Muscle layer of colon (tissue), 2 donors: ENCODE measurements around the gene WDR5B.
A peak's percentile ranks its signal among the peaks of the same experiment; 100 is the strongest.

Experiments used
- H3K27ac ChIP-seq: one replicate; pipeline ENCODE4 v1.7.0; 2013; ENCODE audit warnings: low read depth, mild to moderate bottlenecking, low read length, moderate library complexity
- H3K27me3 ChIP-seq, 2 donors: one replicate each; pipeline ENCODE4 v1.7.0; 2013; ENCODE audit warnings: low read length in 2 of 2, mild to moderate bottlenecking in 2 of 2; ENCODE audit not compliant: insufficient read depth in 2 of 2, control insufficient read depth in 1 of 2
- H3K36me3 ChIP-seq: one replicate; pipeline ENCODE4 v1.7.0; 2013; ENCODE audit warnings: mild to moderate bottlenecking, low read length; ENCODE audit not compliant: insufficient read depth
- H3K4me1 ChIP-seq: one replicate; pipeline ENCODE4 v1.7.0; 2013; ENCODE audit warnings: mild to moderate bottlenecking, low read length; ENCODE audit not compliant: insufficient read depth
- H3K4me3 ChIP-seq, 2 donors: one replicate each; pipeline ENCODE4 v1.7.0; 2013; ENCODE audit warnings: low read length in 2 of 2, low read depth in 1 of 2, mild to moderate bottlenecking in 1 of 2, moderate library complexity in 1 of 2
- H3K9ac ChIP-seq: one replicate; pipeline ENCODE4 v1.7.0; 2013; ENCODE audit warnings: low read length
- H3K9me3 ChIP-seq: one replicate; pipeline ENCODE4 v1.7.0; 2013; ENCODE audit warnings: mild to moderate bottlenecking, low read length
- donor health status: abdominal sarcoma.
- donor health status: Adenocarcinoma of cecum.

Gene WDR5B

GRCh38 chr3:122407946-122408345 lies 7.9 kb downstream of the WDR5B start:
- Histone ChIP-seq H3K9ac (no peak overlapping the region), H3K9me3 (no peaks in the 10 kb centered on the region), H3K27ac (no peak overlapping the region), H3K4me1 (no peaks in the 10 kb centered on the region), H3K27me3 (no peaks in the 10 kb centered on the region), H3K4me3 (no peak overlapping the region), H3K36me3 (peaks cover 84% of the 10 kb centered on the region)

- Histone ChIP-seq H3K27ac (no peak overlapping the region), H3K4me1 (no peaks in the 10 kb centered on the region), H3K27me3 (no peaks in the 10 kb centered on the region), H3K9me3 (no peaks in the 10 kb centered on the region), H3K36me3 (peaks cover 82% of the 10 kb centered on the region), H3K4me3 (no peak overlapping the region), H3K9ac (no peak overlapping the region)
Measured at GRCh38 chr3:122406198-122406597, 9.7 kb downstream of the WDR5B start.

GRCh38 chr3:122405015-122405414 lies 10.8 kb downstream of the WDR5B start:
- no peaks in the 10 kb centered on the region for H3K9me3 ChIP-seq
- H3K9ac ChIP-seq = no peak overlapping the region
- peaks cover 70% of the 10 kb centered on the region for H3K36me3 ChIP-seq
- no peaks in the 10 kb centered on the region for H3K27me3 ChIP-seq
- H3K4me1 ChIP-seq = no peaks in the 10 kb centered on the region
- no peak overlapping the region for H3K4me3 ChIP-seq
- no peak overlapping the region for H3K27ac ChIP-seq

- Histone ChIP-seq H3K27ac (no peak overlapping the region), H3K27me3 (no peaks in the 10 kb centered on the region), H3K4me3 (no peak overlapping the region), H3K4me1 (no peaks in the 10 kb centered on the region), H3K9ac (no peak overlapping the region), H3K36me3 (peaks cover 56% of the 10 kb centered on the region), H3K9me3 (no peaks in the 10 kb centered on the region)
Measured at GRCh38 chr3:122403489-122403888, 12.4 kb downstream of the WDR5B start.

- H3K9me3 ChIP-seq = no peaks in the 10 kb centered on the region
Measured at GRCh38 chr3:122398920-122399319, 16.9 kb downstream of the WDR5B start.

GRCh38 chr3:122397201-122397600 lies 18.7 kb downstream of the WDR5B start:
- H3K4me1 ChIP-seq = peaks cover 5% of the 10 kb centered on the region
- H3K36me3 ChIP-seq = no peaks in the 10 kb centered on the region
- H3K4me3 ChIP-seq = no peak overlapping the region
- no peaks in the 10 kb centered on the region for H3K27me3 ChIP-seq
- no peak overlapping the region for H3K9ac ChIP-seq
- H3K9me3 ChIP-seq = no peaks in the 10 kb centered on the region
- H3K27ac ChIP-seq = no peak overlapping the region

More at GRCh38 chr3:122398920-122399319, 16.9 kb downstream of the WDR5B start:
- no peaks in the 10 kb centered on the region for H3K27me3 ChIP-seq
- H3K4me1 ChIP-seq = no peaks in the 10 kb centered on the region
- H3K4me3 ChIP-seq = no peak overlapping the region
- H3K27ac ChIP-seq = no peak overlapping the region
- H3K36me3 ChIP-seq = peaks cover 12% of the 10 kb centered on the region
- no peak overlapping the region for H3K9ac ChIP-seq

GRCh38 chr3:122396511-122396910 lies 19.4 kb downstream of the WDR5B start:
- H3K4me1 ChIP-seq = peaks cover 5% of the 10 kb centered on the region
- no peaks in the 10 kb centered on the region for H3K36me3 ChIP-seq
- no peak overlapping the region for H3K27ac ChIP-seq
- H3K27me3 ChIP-seq = no peaks in the 10 kb centered on the region
- no peak overlapping the region for H3K9ac ChIP-seq
- no peak overlapping the region for H3K4me3 ChIP-seq
- H3K9me3 ChIP-seq = no peaks in the 10 kb centered on the region

- Histone ChIP-seq H3K4me3 (no peak overlapping the region), H3K36me3 (no peaks in the 10 kb centered on the region), H3K4me1 (peaks cover 5% of the 10 kb centered on the region), H3K9me3 (no peaks in the 10 kb centered on the region), H3K27me3 (no peaks in the 10 kb centered on the region), H3K9ac (no peak overlapping the region), H3K27ac (no peak overlapping the region)
Measured at GRCh38 chr3:122395582-122395981, 20.3 kb downstream of the WDR5B start.

- H3K27me3 ChIP-seq = no peaks in the 10 kb centered on the region
- peaks cover 5% of the 10 kb centered on the region for H3K4me1 ChIP-seq
- no peaks in the 10 kb centered on the region for H3K9me3 ChIP-seq
- H3K36me3 ChIP-seq = no peaks in the 10 kb centered on the region
- no peak overlapping the region for H3K4me3 ChIP-seq
- H3K9ac ChIP-seq = no peak overlapping the region
- no peak overlapping the region for H3K27ac ChIP-seq
Measured at GRCh38 chr3:122394173-122394572, 21.7 kb downstream of the WDR5B start.

- H3K4me1 ChIP-seq = peaks cover 5% of the 10 kb centered on the region
- H3K9ac ChIP-seq = no peak overlapping the region
- no peaks in the 10 kb centered on the region for H3K9me3 ChIP-seq
- H3K27me3 ChIP-seq = no peaks in the 10 kb centered on the region
- H3K4me3 ChIP-seq = no peak overlapping the region
- no peaks in the 10 kb centered on the region for H3K36me3 ChIP-seq
- H3K27ac ChIP-seq = peak overlapping the region; percentile 46
Measured at GRCh38 chr3:122392868-122393844, 22.7 kb downstream of the WDR5B start.

- peaks cover 5% of the 10 kb centered on the region for H3K4me1 ChIP-seq
- no peak overlapping the region for H3K9ac ChIP-seq
- H3K27ac ChIP-seq = no peak overlapping the region
- no peaks in the 10 kb centered on the region for H3K9me3 ChIP-seq
- peaks cover 8% of the 10 kb centered on the region for H3K36me3 ChIP-seq
- H3K4me3 ChIP-seq = no peak overlapping the region
- H3K27me3 ChIP-seq = no peaks in the 10 kb centered on the region
Measured at GRCh38 chr3:122391681-122392446, 24.0 kb downstream of the WDR5B start.
